ENCODE results near the gene DLL1.

Gene DLL1

DNA sequence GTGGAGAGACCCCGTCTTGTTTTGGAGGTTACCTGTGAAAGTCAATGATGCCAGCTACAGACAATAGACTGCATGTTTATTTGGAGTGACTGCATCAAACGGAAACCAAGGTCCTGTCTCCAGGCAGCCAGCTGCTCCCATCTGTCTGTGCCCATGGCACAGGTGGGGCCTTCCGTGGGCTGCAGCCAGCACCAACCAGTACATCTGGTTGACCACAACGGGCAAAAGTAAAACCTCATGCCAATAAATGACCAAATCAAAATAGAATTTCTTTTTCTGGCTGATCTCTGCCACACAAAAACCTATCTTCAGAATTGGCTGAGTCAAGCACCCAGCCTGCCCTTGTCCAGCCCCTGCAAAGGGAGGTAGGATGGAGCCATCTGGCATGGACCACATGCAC, 33.5 kb downstream of the DLL1 start:
- H3K27ac ChIP-seq = no peak overlapping the region
- ChIA-PET CTCF (no interaction called here), POLR2A (ENCODE audit: low non-redundant PET) (no interaction called here)

DNA sequence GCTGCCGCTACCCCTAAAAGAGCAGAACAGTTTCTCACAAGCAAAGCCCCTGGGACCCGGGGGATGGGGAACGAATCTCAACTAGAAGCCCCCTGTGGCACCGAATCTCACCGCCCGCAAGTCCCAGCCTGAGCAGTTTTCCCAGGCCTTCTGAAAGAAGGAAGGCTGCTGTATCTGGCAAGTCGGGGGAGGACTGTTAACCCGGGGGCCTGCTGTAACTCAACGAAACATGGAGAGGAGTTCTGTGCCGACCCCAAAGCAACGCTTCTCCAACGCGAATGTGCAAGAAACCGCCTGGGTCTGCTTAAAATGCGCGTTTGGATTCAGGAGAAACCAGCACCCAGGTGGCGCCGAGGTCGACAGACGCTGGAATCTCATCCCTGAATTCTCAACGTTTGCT, 34.2 kb downstream of the DLL1 start:
- ChIA-PET POLR2A (ENCODE audit: low non-redundant PET) (no interaction called here), CTCF (no interaction called here)
- TF ChIP-seq, protein P1, sequence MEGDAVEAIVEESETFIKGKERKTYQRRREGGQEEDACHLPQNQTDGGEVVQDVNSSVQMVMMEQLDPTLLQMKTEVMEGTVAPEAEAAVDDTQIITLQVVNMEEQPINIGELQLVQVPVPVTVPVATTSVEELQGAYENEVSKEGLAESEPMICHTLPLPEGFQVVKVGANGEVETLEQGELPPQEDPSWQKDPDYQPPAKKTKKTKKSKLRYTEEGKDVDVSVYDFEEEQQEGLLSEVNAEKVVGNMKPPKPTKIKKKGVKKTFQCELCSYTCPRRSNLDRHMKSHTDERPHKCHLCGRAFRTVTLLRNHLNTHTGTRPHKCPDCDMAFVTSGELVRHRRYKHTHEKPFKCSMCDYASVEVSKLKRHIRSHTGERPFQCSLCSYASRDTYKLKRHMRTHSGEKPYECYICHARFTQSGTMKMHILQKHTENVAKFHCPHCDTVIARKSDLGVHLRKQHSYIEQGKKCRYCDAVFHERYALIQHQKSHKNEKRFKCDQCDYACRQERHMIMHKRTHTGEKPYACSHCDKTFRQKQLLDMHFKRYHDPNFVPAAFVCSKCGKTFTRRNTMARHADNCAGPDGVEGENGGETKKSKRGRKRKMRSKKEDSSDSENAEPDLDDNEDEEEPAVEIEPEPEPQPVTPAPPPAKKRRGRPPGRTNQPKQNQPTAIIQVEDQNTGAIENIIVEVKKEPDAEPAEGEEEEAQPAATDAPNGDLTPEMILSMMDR (conservative IDR thresholded peaks at IDR 0.05; ENCODE audit: low read depth) = no peak
- DNase-seq (ENCODE audit: low spot score) = no peak
- H3K27ac ChIP-seq = no peak overlapping the region

More for the DNA sequence above, 33.5 kb downstream of the DLL1 start:
- TF ChIP-seq, protein P1 (conservative IDR thresholded peaks at IDR 0.05; ENCODE audit: low read depth) = no peak
- no peak for DNase-seq (ENCODE audit: low spot score)

DNA sequence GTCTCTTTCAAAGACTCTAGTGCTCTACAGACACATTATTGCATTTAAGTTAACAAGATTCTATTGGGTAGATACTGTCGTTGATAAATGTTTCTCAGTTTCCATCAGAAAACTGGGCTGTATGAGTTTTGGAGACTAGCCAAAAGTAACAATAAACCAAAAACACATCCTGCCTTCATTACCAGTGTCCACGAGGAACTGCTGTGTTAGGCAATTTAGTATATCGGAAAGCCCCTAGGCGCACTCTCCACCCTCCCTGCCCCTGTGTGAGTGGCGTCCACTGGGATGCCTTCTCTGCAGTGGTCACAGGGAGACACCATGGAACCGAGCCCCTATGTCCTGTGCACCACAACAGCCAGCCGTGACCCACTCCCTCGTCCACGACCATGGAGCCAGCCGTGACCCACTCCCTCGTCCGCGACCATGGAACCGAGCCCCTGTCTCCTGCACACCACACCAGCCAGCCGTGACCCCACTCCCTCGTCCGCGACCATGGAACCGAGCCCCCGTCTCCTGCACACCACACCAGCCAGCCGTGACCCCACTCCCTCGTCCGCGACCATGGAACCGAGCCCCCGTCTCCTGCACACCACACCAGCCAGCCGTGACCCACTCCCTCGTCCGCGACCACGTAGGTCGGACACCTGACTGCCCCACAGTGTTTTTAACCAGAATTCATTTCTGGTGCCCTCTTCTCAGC, 35.3 kb downstream of the DLL1 start:
- DNase-seq (ENCODE audit: low spot score) = no peak

DNA sequence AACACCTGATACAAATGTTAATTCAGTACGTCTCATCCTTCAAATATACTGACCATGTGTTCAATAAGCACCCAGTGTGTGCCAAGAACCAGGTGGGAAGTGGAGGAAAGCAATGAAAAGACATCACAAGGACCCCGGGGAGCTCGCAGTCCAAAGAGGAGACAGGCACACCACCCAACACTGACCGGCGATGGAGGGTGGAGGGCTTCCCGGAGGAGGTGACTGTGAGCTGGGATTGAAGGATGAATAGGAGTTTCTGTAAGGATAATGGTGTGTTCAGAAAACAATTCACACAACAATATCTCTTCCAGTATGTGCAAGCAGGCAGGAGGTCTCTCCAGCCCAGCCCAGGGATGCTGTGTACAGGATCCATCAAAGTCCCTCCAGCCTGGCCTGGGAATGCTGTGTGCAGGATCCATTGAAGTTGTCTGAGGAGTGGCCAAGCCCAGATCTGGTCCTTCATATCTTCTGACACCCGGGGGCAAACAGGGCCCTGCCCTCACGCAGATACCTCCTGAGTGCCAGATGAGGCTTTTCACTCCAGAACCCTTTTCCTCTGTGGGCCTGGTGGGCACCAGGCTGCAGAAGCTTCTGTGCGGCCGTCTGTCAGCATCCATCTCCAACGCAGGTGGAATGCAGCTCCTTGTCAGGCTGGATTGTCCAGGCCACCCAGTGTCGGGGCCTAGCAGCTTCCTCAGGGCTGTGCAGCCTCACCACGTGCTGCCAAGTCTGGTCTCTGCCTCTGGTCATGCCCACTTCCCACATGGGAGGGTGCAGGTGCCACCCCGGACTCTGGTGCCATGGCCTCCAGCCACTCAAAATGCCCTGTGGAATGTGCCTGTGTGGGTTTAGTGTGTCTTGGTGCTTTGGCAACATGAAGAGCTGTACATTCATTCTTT, 36.3 kb downstream of the DLL1 start:
- POLR2A ChIA-PET (ENCODE audit: low non-redundant PET) = no interaction called here
- CTCF ChIA-PET = interaction anchor here (0.8 kb wide), 1 partner anchor 271 kb away, joined by 5 read pairs; no protein-coding TSS in a partner anchor
- no peak overlapping the region for H3K27ac ChIP-seq
- DNase-seq (ENCODE audit: low spot score) = no peak
- TF ChIP-seq, protein P1 (conservative IDR thresholded peaks at IDR 0.05; ENCODE audit: low read depth) = no peak

More for the DNA sequence above, 35.3 kb downstream of the DLL1 start:
- CTCF ChIA-PET = interaction anchor here (0.8 kb wide), 1 partner anchor 270 kb away, joined by 5 read pairs; no protein-coding TSS in a partner anchor
- POLR2A ChIA-PET (ENCODE audit: low non-redundant PET) = no interaction called here
- no peak overlapping the region for H3K27ac ChIP-seq
- TF ChIP-seq, protein P1 (conservative IDR thresholded peaks at IDR 0.05; ENCODE audit: low read depth) = no peak

DNA sequence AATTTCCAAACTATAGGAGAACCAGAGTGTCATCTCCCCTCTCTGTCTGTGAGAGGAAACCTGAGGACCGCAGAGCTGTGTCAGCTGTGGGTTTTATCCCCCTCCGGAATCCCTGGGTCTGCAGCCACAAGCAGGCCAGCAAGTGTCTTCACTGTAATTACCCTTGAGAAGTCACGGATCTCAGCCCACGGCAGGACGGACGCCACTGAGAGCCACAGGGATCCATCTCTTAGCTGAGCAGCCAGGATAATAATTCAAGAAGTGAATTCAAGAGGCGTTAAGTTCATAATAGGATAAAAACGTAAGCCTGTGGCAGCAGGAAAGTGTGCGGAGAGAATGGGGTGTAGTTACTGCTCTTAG, 37.0 kb downstream of the DLL1 start:
- H3K27ac ChIP-seq = no peak overlapping the region
- CTCF ChIA-PET = no interaction called here
- DNase-seq (ENCODE audit: low spot score) = no peak
- TF ChIP-seq, protein P1 (conservative IDR thresholded peaks at IDR 0.05; ENCODE audit: low read depth) = no peak
- POLR2A ChIA-PET (ENCODE audit: low non-redundant PET) = no interaction called here

DNA sequence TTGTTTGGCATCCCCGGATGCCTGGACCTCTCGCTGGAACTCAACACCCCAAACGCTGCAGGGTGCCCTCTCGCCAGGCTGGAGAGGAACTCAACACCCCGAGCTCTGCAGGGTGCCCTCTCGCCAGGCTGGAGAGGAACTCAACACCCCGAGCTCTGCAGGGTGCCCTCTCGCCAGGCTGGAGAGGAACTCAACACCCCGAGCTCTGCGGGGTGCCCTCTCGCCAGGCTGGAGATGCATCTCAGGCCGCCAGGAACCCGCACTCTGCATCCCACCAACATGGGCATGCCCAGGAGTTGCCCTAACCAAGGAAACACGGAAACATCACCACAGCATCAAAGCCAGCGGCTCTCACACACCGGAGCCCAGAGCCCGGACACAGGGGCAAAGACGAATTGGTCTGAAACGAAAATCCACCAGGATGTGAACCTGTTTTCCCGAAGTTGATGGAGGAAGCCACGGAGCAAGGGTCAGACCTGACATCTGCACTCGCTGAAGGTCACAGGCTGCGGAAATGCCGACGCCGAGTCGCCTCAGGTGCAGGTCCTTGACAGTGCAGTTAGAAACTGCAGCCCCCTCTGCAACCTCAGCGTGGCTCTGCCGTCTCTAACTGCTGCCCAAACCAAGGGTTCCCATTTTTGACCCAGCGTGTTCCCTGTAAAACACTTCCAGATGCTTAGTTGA, 37.5 kb downstream of the DLL1 start:
- TF ChIP-seq, protein P1 (conservative IDR thresholded peaks at IDR 0.05; ENCODE audit: low read depth) = no peak
- no peak for DNase-seq (ENCODE audit: low spot score)
- ChIA-PET POLR2A (ENCODE audit: low non-redundant PET) (no interaction called here), CTCF (interaction anchor here (0.7 kb wide), 1 partner anchor 35 kb away, joined by 3 read pairs; no protein-coding TSS in a partner anchor)
- no peak overlapping the region for H3K27ac ChIP-seq
